Naive thymus-derived CD4-positive, alpha-beta T cell (primary cell): ENCODE results near the gene FOXL3. TPM values are rescaled to one million over a fixed set of nuclear protein-coding genes. Genes with fewer than 3 reads are reported as not detected.

Source experiments
- ATAC-seq: fragments of 150-1000 bp; cut with Tn5 transposase; 2 replicates; pipeline ENCODE4 v1.10.0; 2021; ENCODE audit warnings: mild to moderate bottlenecking, moderate library complexity
- CTCF ChIA-PET: fragments of 350-600 bp; sonication (Branson Sonifier 250); formaldehyde crosslinking; loops from one replicate; lab custom pipeline; 2021; ENCODE audit warnings: antibody characterized with exemption; lab: Charles Lee
- POLR2A ChIA-PET: fragments of 350-600 bp; sonication (Branson Sonifier 250); formaldehyde crosslinking; loops from one replicate; lab custom pipeline; 2021; ENCODE audit warnings: antibody characterized with exemption, inconsistent platforms; lab: Charles Lee
- DNase-seq, 9 donors: peaks; one replicate each; pipeline versions ENCODE4 v3.0.0 to v3.0.0-alpha.2; 2020 to 2022; ENCODE audit warnings: mixed read lengths in 1 of 9
- H3K27ac ChIP-seq: one replicate; pipeline ENCODE4 v1.7.0; 2013; ENCODE audit warnings: mild to moderate bottlenecking, low read depth, low read length, moderate library complexity
- H3K27me3 ChIP-seq, 2 donors: one replicate each; pipeline ENCODE4 v1.7.0; 2013; ENCODE audit warnings: low read length in 2 of 2, mild to moderate bottlenecking in 2 of 2, moderate library complexity in 2 of 2; ENCODE audit not compliant: control insufficient read depth in 2 of 2, insufficient read depth in 2 of 2
- H3K36me3 ChIP-seq, 3 experiments: 1 replicate in 2 of 3; 2 replicates in 1 of 3; pipeline ENCODE4 v1.7.0; 2013; ENCODE audit warnings: low read length in 3 of 3, mild to moderate bottlenecking in 3 of 3, moderate library complexity in 1 of 3; ENCODE audit not compliant: insufficient read depth in 3 of 3, control insufficient read depth in 2 of 3
- H3K4me1 ChIP-seq, 2 donors: one replicate each; pipeline ENCODE4 v1.7.0; 2013; ENCODE audit warnings: low read length in 2 of 2, mild to moderate bottlenecking in 2 of 2, moderate library complexity in 1 of 2; ENCODE audit not compliant: control insufficient read depth in 2 of 2, insufficient read depth in 2 of 2
- H3K4me3 ChIP-seq: 2 replicates; pipeline ENCODE4 v1.7.0; 2013; ENCODE audit warnings: mild to moderate bottlenecking, low read length
- H3K9me3 ChIP-seq, 3 experiments: 1 replicate in 2 of 3; 2 replicates in 1 of 3; pipeline ENCODE4 v1.7.0; 2013; ENCODE audit warnings: low read length in 3 of 3; ENCODE audit not compliant: control insufficient read depth in 2 of 3
- H3K27ac Mint-ChIP-seq, 9 donors: one replicate each; pipeline ENCODE4 v1.8.0; 2020 to 2022; ENCODE audit warnings: mixed read lengths in 9 of 9, mild to moderate bottlenecking in 8 of 9, moderate library complexity in 5 of 9, inconsistent platforms in 2 of 9
- H3K27me3 Mint-ChIP-seq, 5 donors: one replicate each; pipeline ENCODE4 v1.8.0; 2021 to 2022; ENCODE audit warnings: mixed read lengths in 5 of 5, mild to moderate bottlenecking in 1 of 5
- H3K36me3 Mint-ChIP-seq, 5 donors: one replicate each; pipeline ENCODE4 v1.8.0; 2020 to 2022; ENCODE audit warnings: mixed read lengths in 5 of 5, mild to moderate bottlenecking in 3 of 5, inconsistent platforms in 1 of 5
- H3K4me1 Mint-ChIP-seq, 7 donors: one replicate each; pipeline ENCODE4 v1.8.0; 2020 to 2022; ENCODE audit warnings: mixed read lengths in 7 of 7, mild to moderate bottlenecking in 3 of 7, inconsistent platforms in 1 of 7
- H3K4me3 Mint-ChIP-seq, 10 donors: one replicate each; pipeline ENCODE4 v1.8.0; 2020 to 2022; ENCODE audit warnings: mild to moderate bottlenecking in 10 of 10, mixed read lengths in 10 of 10, moderate library complexity in 6 of 10, inconsistent platforms in 2 of 10
- H3K9me3 Mint-ChIP-seq, 11 donors: one replicate each; pipeline ENCODE4 v1.8.0; 2020 to 2022; ENCODE audit warnings: mixed read lengths in 11 of 11, mild to moderate bottlenecking in 4 of 11, inconsistent platforms in 1 of 11, moderate library complexity in 1 of 11
- intact Hi-C, 2 donors: fragments of 100-400 bp; cut with micrococcal nuclease; formaldehyde crosslinking; loops; one replicate each; pipeline ENCODE4 v1.15.1; 2023
- polyA plus RNA-seq, 2 donors: library from polyadenylated mRNA; unstranded; fragments of 300-500 nt; fragmentation: Illumina TruSeq; gene quantifications; one replicate each; pipeline ENCODE4 v1.2.3, GENCODE V29; 2021
- total RNA-seq, 6 experiments: library from RNA in 5 of 6; stranded (reverse) in 5 of 6; gene quantifications; 1 replicate in 5 of 6; 2 replicates in 1 of 6; pipeline ENCODE4 v1.2.3 and lab custom pipeline; 2021 to 2026

Gene FOXL3
- total and polyA plus RNA-seq, 7 experiments from 2014 or later: not detected

DNA sequence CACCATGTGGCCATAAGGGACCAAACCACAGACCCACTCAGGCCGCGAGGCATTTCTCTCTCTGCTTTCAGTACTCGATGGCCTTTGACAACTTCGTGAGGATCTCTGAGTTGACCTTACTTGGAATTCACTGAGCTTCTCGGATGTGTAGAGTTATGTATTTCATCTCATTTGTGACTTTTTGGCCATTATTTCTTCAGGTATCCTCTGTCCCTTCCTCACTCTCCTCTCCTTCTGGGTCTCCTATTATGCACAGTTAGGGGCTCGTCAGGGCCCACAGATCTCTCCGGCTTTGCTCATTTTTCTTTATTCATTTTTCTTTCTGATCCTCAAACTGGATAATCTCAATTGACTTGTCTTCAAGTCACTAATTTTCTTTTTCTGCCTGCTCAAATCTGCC lies 16.6 kb upstream of the FOXL3 start:
- Mint-ChIP-seq H3K4me1 (peaks cover 0 to 4% (median 0%) of the 10 kb centered on the region in 7 donors), H3K9me3 (peaks cover 6 to 43% (median 24%) of the 10 kb centered on the region in 11 donors), H3K27me3 (peaks cover 0 to 7% (median 4%) of the 10 kb centered on the region in 5 donors), H3K36me3 (peaks cover 0 to 18% (median 6%) of the 10 kb centered on the region in 5 donors), H3K27ac (peak overlapping the region in 1 of 9 donors; percentile 69), H3K4me3 (no peak overlapping the region)
- intact Hi-C loops: no loop called here
- ATAC-seq (no peak), DNase-seq (no peak)
- Histone ChIP-seq H3K4me3 (no peak overlapping the region), H3K27me3 (no peaks in the 10 kb centered on the region), H3K4me1 (no peaks in the 10 kb centered on the region), H3K36me3 (no peaks in the 10 kb centered on the region), H3K27ac (no peak overlapping the region), H3K9me3 (peaks cover 0 to 31% (median 0%) of the 10 kb centered on the region in 3 experiments)
- POLR2A ChIA-PET: no interaction called here
- CTCF ChIA-PET: no interaction called here

DNA sequence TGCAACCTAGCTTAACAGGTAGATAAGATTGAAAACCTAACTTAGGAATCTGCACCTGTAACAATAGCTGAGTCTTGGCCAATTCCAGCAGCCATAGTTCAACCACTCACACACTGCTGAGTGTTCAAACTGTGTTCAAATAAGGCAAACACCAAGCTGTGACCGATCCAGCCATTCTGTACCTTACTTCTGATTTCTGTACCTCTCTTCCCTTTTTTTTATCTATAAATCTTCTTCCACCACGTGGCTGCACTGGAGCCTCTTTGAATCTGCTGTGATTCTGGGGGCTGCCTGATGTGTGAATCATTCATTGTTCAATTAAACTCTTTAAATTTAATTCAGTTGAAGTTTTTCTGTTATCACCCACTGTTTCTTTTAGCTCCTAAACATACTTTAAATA lies 15.7 kb upstream of the FOXL3 start:
- intact Hi-C loops: no loop called here
- Histone ChIP-seq H3K4me1 (no peaks in the 10 kb centered on the region), H3K36me3 (no peaks in the 10 kb centered on the region), H3K27me3 (no peaks in the 10 kb centered on the region), H3K4me3 (no peak overlapping the region), H3K9me3 (peaks cover 0 to 31% (median 0%) of the 10 kb centered on the region in 3 experiments), H3K27ac (no peak overlapping the region)
- POLR2A ChIA-PET: no interaction called here
- H3K9me3 Mint-ChIP-seq: peaks cover 6 to 43% (median 24%) of the 10 kb centered on the region in 11 donors
- peaks cover 0 to 18% (median 6%) of the 10 kb centered on the region in 5 donors for H3K36me3 Mint-ChIP-seq
- no peak overlapping the region for H3K4me3 Mint-ChIP-seq
- peaks cover 0 to 7% (median 4%) of the 10 kb centered on the region in 5 donors for H3K27me3 Mint-ChIP-seq
- H3K4me1 Mint-ChIP-seq: peaks cover 0 to 4% (median 0%) of the 10 kb centered on the region in 7 donors
- no peak for ATAC-seq
- CTCF ChIA-PET: no interaction called here
- no peak for DNase-seq
- no peak overlapping the region for H3K27ac Mint-ChIP-seq

DNA sequence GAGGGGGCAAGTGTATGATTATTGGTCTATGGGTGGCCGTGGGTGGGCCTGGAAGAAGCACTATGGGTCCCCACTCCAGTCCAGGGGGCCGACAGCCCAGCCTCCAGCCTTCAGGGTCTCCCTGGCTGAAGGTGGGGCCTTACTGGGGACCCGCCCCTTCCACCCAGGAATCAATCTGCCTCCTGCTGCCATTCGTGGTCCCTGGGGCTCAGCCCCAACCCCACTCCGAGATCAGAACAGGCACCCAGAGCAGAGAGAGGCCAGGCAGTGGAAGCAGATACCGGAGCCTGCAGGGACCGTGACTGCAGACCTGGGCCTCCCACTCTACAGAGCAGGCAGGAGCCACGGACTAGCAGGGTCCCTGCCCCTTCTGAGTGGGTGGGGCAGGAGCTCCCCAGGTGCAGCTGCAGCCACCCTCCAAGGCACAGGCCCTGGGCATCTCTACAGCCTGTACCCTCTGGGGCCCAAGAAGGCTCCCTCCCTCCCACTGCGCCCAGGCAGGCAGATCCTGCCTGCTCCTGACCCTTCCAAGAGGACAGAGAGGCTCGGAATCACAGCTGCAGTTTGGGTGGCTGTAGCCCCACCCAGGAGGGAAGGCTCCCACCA lies 13.6 kb upstream of the FOXL3 start:
- no peaks in the 10 kb centered on the region for H3K4me1 Mint-ChIP-seq
- peaks cover 0 to 18% (median 6%) of the 10 kb centered on the region in 5 donors for H3K36me3 Mint-ChIP-seq
- intact Hi-C loops: no loop called here

GRCh38 chr7:277228-277627 lies 12.7 kb upstream of the FOXL3 start:
- Mint-ChIP-seq H3K4me3 (no peak overlapping the region), H3K9me3 (peaks cover 6 to 38% (median 24%) of the 10 kb centered on the region in 11 donors), H3K36me3 (peaks cover 0 to 18% (median 6%) of the 10 kb centered on the region in 5 donors), H3K27me3 (peaks cover 0 to 24% (median 16%) of the 10 kb centered on the region in 5 donors), H3K27ac (no peak overlapping the region), H3K4me1 (no peaks in the 10 kb centered on the region)
- H3K4me3 ChIP-seq: no peak overlapping the region
- ChIA-PET POLR2A (no interaction called here), CTCF (no interaction called here)
- intact Hi-C loops: no loop called here
- ATAC-seq (no peak), DNase-seq (no peak)
- H3K27ac ChIP-seq: no peak overlapping the region
- H3K4me1 ChIP-seq: no peaks in the 10 kb centered on the region
- H3K9me3 ChIP-seq: peaks cover 0 to 30% (median 0%) of the 10 kb centered on the region in 3 experiments
- H3K36me3 ChIP-seq: no peaks in the 10 kb centered on the region
- no peaks in the 10 kb centered on the region for H3K27me3 ChIP-seq

More for the DNA sequence above, 13.6 kb upstream of the FOXL3 start:
- Mint-ChIP-seq H3K27me3 (peaks cover 0 to 15% (median 13%) of the 10 kb centered on the region in 5 donors), H3K27ac (no peak overlapping the region), H3K4me3 (no peak overlapping the region), H3K9me3 (peaks cover 6 to 42% (median 24%) of the 10 kb centered on the region in 11 donors)
- no peaks in the 10 kb centered on the region for H3K36me3 ChIP-seq
- H3K27ac ChIP-seq: no peak overlapping the region
- H3K4me3 ChIP-seq: no peak overlapping the region
- H3K27me3 ChIP-seq: no peaks in the 10 kb centered on the region
- ATAC-seq: no peak
- DNase-seq: no peak
- ChIA-PET CTCF (no interaction called here), POLR2A (no interaction called here)
- no peaks in the 10 kb centered on the region for H3K4me1 ChIP-seq
- H3K9me3 ChIP-seq: peaks cover 0 to 31% (median 0%) of the 10 kb centered on the region in 3 experiments

DNA sequence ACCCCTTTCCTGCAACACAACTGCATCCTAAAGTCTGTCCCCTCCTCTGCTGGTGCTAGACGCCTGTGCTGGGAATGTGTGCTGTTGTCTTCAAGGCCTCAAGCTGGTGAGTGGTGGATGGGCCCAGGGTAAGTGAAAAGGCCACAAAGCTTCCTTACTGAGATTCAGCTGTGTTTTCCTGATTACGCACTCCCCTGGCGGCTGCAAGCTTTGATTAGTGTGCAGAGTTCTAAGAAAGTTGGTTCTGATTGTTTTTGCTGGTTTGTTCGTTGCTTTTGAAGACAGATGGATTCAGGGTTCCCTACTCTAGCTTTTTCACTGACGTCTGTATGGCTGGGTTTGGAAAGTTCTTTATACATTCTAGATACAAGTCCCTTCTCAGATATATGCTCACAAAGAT lies 11.9 kb upstream of the FOXL3 start:
- no peaks in the 10 kb centered on the region for H3K27me3 ChIP-seq
- H3K9me3 ChIP-seq: peaks cover 0 to 22% (median 0%) of the 10 kb centered on the region in 3 experiments
- no peak overlapping the region for H3K4me3 ChIP-seq
- ATAC-seq (no peak), DNase-seq (no peak)
- no peak overlapping the region for H3K27ac ChIP-seq
- Mint-ChIP-seq H3K4me1 (no peaks in the 10 kb centered on the region), H3K4me3 (no peak overlapping the region), H3K27me3 (peaks cover 0 to 24% (median 16%) of the 10 kb centered on the region in 5 donors), H3K9me3 (peaks cover 6 to 34% (median 18%) of the 10 kb centered on the region in 11 donors), H3K36me3 (peaks cover 0 to 14% (median 6%) of the 10 kb centered on the region in 5 donors), H3K27ac (no peak overlapping the region)
- no peaks in the 10 kb centered on the region for H3K36me3 ChIP-seq
- CTCF ChIA-PET: no interaction called here
- POLR2A ChIA-PET: no interaction called here
- intact Hi-C loops: no loop called here
- H3K4me1 ChIP-seq: no peaks in the 10 kb centered on the region

DNA sequence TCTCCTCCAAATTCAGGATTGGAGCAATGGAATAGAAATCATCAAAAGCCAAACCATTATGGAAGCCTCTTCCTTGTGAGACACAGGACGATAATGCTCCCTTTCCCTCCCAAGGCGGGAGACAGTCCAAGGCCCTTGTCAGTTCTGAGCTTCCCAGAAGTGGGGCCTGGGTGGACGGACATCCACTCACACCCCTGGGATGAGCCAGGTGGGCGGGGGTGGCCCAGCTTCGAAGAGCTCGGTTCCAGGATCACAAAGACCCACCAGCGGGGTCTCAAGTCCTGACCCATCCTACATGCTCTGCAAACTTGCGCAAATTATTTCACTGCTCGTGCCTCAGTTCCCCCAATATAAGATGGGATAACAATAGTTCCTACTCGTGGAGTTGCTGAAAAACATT lies 10.1 kb upstream of the FOXL3 start:
- Mint-ChIP-seq H3K4me3 (no peak overlapping the region), H3K27me3 (peaks cover 0 to 27% (median 16%) of the 10 kb centered on the region in 5 donors), H3K36me3 (peaks cover 0 to 8% (median 0%) of the 10 kb centered on the region in 5 donors), H3K4me1 (no peaks in the 10 kb centered on the region), H3K27ac (no peak overlapping the region), H3K9me3 (peaks cover 0 to 17% (median 8%) of the 10 kb centered on the region in 11 donors)
- ChIA-PET POLR2A (no interaction called here), CTCF (no interaction called here)
- Histone ChIP-seq H3K9me3 (peaks cover 0 to 16% (median 0%) of the 10 kb centered on the region in 3 experiments), H3K36me3 (no peaks in the 10 kb centered on the region), H3K4me1 (no peaks in the 10 kb centered on the region), H3K27me3 (no peaks in the 10 kb centered on the region), H3K27ac (no peak overlapping the region), H3K4me3 (no peak overlapping the region)
- intact Hi-C loops: no loop called here
- no peak for ATAC-seq
- no peak for DNase-seq

GRCh38 chr7:280461-280860 lies 9.5 kb upstream of the FOXL3 start:
- H3K27me3 ChIP-seq: no peaks in the 10 kb centered on the region
- Mint-ChIP-seq H3K36me3 (peaks cover 0 to 7% (median 0%) of the 10 kb centered on the region in 5 donors), H3K9me3 (peaks cover 0 to 11% (median 4%) of the 10 kb centered on the region in 11 donors), H3K27me3 (peaks cover 0 to 27% (median 16%) of the 10 kb centered on the region in 5 donors), H3K4me3 (no peak overlapping the region), H3K27ac (no peak overlapping the region), H3K4me1 (no peaks in the 10 kb centered on the region)
- POLR2A ChIA-PET: no interaction called here
- H3K4me1 ChIP-seq: no peaks in the 10 kb centered on the region
- CTCF ChIA-PET: no interaction called here
- no peak for DNase-seq
- H3K9me3 ChIP-seq: peaks cover 0 to 16% (median 0%) of the 10 kb centered on the region in 3 experiments
- no peak overlapping the region for H3K27ac ChIP-seq
- ATAC-seq: no peak
- H3K4me3 ChIP-seq: no peak overlapping the region
- H3K36me3 ChIP-seq: no peaks in the 10 kb centered on the region
- intact Hi-C loops: no loop called here
